CD14-positive monocyte (primary cell): ENCODE data around the gene FDX2. TPM values are rescaled to one million over a fixed set of nuclear protein-coding genes. Genes with fewer than 3 reads are reported as not detected.
A peak's percentile ranks its signal among the peaks of the same experiment; 100 is the strongest.

Experiments used
- DNase-seq, 3 donors: peaks; one replicate each; pipeline ENCODE4 v3.0.0-alpha.2; 2011 to 2022
- H2AFZ ChIP-seq: 2 replicates; pipeline ENCODE4 v1.6.0; 2012; ENCODE audit warnings: mild to moderate bottlenecking, low read depth, low read length, inconsistent platforms; ENCODE audit not compliant: insufficient read depth, poor library complexity, severe bottlenecking
- H3K27ac ChIP-seq, 2 donors: 1 replicate in 1 of 2; 2 replicates in 1 of 2; pipeline ENCODE4 v1.5.1; 2012 to 2013; ENCODE audit warnings: low read length in 2 of 2, control low read depth in 1 of 2, inconsistent platforms in 1 of 2, low read depth in 1 of 2, mild to moderate bottlenecking in 1 of 2
- H3K27me3 ChIP-seq, 2 donors: one replicate each; pipeline versions ENCODE4 v1.6.0 to v1.6.1; 2011 to 2013; ENCODE audit warnings: low read length in 2 of 2; ENCODE audit not compliant: control insufficient read depth in 2 of 2, insufficient read depth in 2 of 2
- H3K36me3 ChIP-seq, 2 donors: replicated peaks in 1 of 2; 1 replicate in 1 of 2; 2 replicates in 1 of 2; pipeline versions ENCODE4 v1.5.1 to v1.6.1; 2012 to 2013; ENCODE audit warnings: low read length in 2 of 2, control low read depth in 1 of 2, inconsistent platforms in 1 of 2, mild to moderate bottlenecking in 1 of 2; ENCODE audit not compliant: insufficient read depth in 2 of 2, control insufficient read depth in 1 of 2
- H3K4me1 ChIP-seq, 2 donors: 1 replicate in 1 of 2; 2 replicates in 1 of 2; pipeline versions ENCODE4 v1.5.1 to v1.6.1; 2012 to 2013; ENCODE audit warnings: low read length in 2 of 2, control low read depth in 1 of 2, inconsistent platforms in 1 of 2, mild to moderate bottlenecking in 1 of 2, moderate library complexity in 1 of 2; ENCODE audit not compliant: insufficient read depth in 2 of 2, control insufficient read depth in 1 of 2
- H3K4me2 ChIP-seq: replicated peaks from 2 replicates; pipeline ENCODE3; 2012; ENCODE audit warnings: low read length, moderate library complexity, mild to moderate bottlenecking; ENCODE audit not compliant: poor library complexity, severe bottlenecking; ENCODE audit errors: extremely low read depth
- H3K4me3 ChIP-seq, 3 experiments: fragments of 200-600 bp in 1 of 3; sonication (generic) in 1 of 3; replicated peaks in 1 of 3; 1 replicate in 2 of 3; 2 replicates in 1 of 3; pipeline ENCODE4 v1.5.1; 2011 to 2013; ENCODE audit warnings: low read length in 3 of 3, mild to moderate bottlenecking in 3 of 3, control low read depth in 2 of 3, low read depth in 2 of 3, inconsistent platforms in 1 of 3, moderate library complexity in 1 of 3
- H3K79me2 ChIP-seq: 2 replicates; pipeline ENCODE4 v1.6.0; 2012; ENCODE audit warnings: mild to moderate bottlenecking, control low read depth, inconsistent platforms, low read length, moderate library complexity; ENCODE audit not compliant: insufficient read depth
- H3K9ac ChIP-seq: 2 replicates; pipeline ENCODE4 v1.6.0; 2017; ENCODE audit warnings: low read length, mild to moderate bottlenecking; ENCODE audit not compliant: insufficient read depth, poor library complexity, severe bottlenecking
- H3K9me3 ChIP-seq, 2 donors: replicated peaks in 1 of 2; 1 replicate in 1 of 2; 2 replicates in 1 of 2; pipeline versions ENCODE4 v1.5.1 to v1.6.1; 2012 to 2013; ENCODE audit warnings: low read length in 2 of 2, control low read depth in 1 of 2; ENCODE audit not compliant: control insufficient read depth in 1 of 2, insufficient read depth in 1 of 2
- H4K20me1 ChIP-seq: 2 replicates; pipeline ENCODE4 v1.6.0; 2012; ENCODE audit warnings: mild to moderate bottlenecking, low read length, control low read depth, moderate library complexity; ENCODE audit not compliant: insufficient read depth
- H3K27ac Mint-ChIP-seq, 7 donors: one replicate each; pipeline ENCODE4 v1.8.0; 2020; ENCODE audit warnings: mild to moderate bottlenecking in 7 of 7, mixed read lengths in 7 of 7, moderate library complexity in 6 of 7, inconsistent platforms in 2 of 7
- H3K27me3 Mint-ChIP-seq, 3 donors: one replicate each; pipeline ENCODE4 v1.8.0; 2021 to 2022; ENCODE audit warnings: low read depth in 3 of 3, mild to moderate bottlenecking in 3 of 3, mixed read lengths in 3 of 3, moderate library complexity in 3 of 3, inconsistent platforms in 1 of 3
- H3K36me3 Mint-ChIP-seq, 2 donors: one replicate each; pipeline ENCODE4 v1.8.0; 2020; ENCODE audit warnings: mixed read lengths in 2 of 2, inconsistent platforms in 1 of 2, mild to moderate bottlenecking in 1 of 2
- H3K4me1 Mint-ChIP-seq: one replicate; pipeline ENCODE4 v1.8.0; 2020; ENCODE audit warnings: mild to moderate bottlenecking, mixed read lengths
- H3K4me3 Mint-ChIP-seq, 2 donors: one replicate each; pipeline ENCODE4 v1.8.0; 2020; ENCODE audit warnings: mild to moderate bottlenecking in 2 of 2, mixed read lengths in 2 of 2, moderate library complexity in 1 of 2
- H3K9me3 Mint-ChIP-seq, 7 donors: one replicate each; pipeline ENCODE4 v1.8.0; 2020 to 2022; ENCODE audit warnings: mixed read lengths in 7 of 7, mild to moderate bottlenecking in 6 of 7, moderate library complexity in 6 of 7, inconsistent platforms in 2 of 7
- WGBS: methylation state at CpG from one replicate; pipeline ENCODE4 v1.1.5; 2013; ENCODE audit warnings: missing lambda C conversion rate; ENCODE audit not compliant: insufficient coverage; 5-methylcytosine and 5-hydroxymethylcytosine counted together
- intact Hi-C, 2 donors: fragments of 100-400 bp; cut with micrococcal nuclease; formaldehyde crosslinking; loops; one replicate each; pipeline versions ENCODE4 v1.15.0 to v1.15.1; 2023
- polyA plus RNA-seq, 3 donors: library from polyadenylated mRNA; depleted of rRNA in 1 of 3; unstranded in 2 of 3; stranded (reverse) in 1 of 3; fragments of 300-500 nt in 2 of 3; fragments of >200 nt in 1 of 3; fragmentation: Illumina TruSeq in 2 of 3; gene quantifications; 1 replicate in 2 of 3; 2 replicates in 1 of 3; pipeline ENCODE4 v1.2.3, GENCODE V29; 2012 to 2021
- TF ChIP-seq, protein P1 (sequence below): fragments of 200-600 bp; IDR thresholded peaks from one replicate; pipeline ENCODE4 v1.8.0; 2022; ENCODE audit warnings: antibody characterized with exemption, mild to moderate bottlenecking

FDX2 gene
- polyA plus RNA-seq, 3 donors = 5.5 to 6.8 (median 6.7) TPM

DNA sequence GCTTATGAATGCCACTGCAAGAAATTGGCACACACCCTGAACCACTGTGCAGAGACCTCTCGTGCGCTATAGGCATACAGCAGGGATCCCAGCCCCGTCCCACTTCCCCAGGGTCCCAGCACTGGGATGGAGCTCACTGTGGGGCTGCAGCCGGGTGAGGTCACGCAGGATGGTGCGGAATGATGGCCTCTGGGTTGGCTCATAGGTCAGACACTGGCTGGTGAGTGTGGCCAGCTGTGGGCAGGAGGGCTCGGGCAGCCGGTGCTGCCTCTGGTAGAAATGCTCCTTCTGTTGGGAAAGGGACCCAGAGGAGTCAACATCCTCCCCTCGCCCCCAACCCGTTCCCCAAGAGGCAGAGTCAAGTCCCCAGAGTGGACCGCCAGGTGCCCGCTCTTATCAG is 40.6 kb upstream of the FDX2 start:
- Histone ChIP-seq H3K9me3 (no peaks in the 10 kb centered on the region), H3K9ac (no peak overlapping the region), H2AFZ (no peak overlapping the region), H3K4me2 (no peak overlapping the region), H3K36me3 (peaks cover 86 to 96% of the 10 kb centered on the region in 2 donors), H3K79me2 (peaks cover 9% of the 10 kb centered on the region), H3K27me3 (no peaks in the 10 kb centered on the region), H3K27ac (no peak overlapping the region), H3K4me3 (no peak overlapping the region), H4K20me1 (peaks cover 33% of the 10 kb centered on the region), H3K4me1 (no peaks in the 10 kb centered on the region)
- Mint-ChIP-seq H3K4me3 (no peak overlapping the region), H3K27ac (peak overlapping the region in 2 of 7 donors; percentile 12 to 83), H3K9me3 (peaks cover 0 to 7% (median 0%) of the 10 kb centered on the region in 7 donors), H3K4me1 (no peaks in the 10 kb centered on the region), H3K27me3 (peaks cover 0 to 2% (median 0%) of the 10 kb centered on the region in 3 donors), H3K36me3 (peaks cover 70 to 97% of the 10 kb centered on the region in 2 donors)
- TF ChIP-seq, protein P1, sequence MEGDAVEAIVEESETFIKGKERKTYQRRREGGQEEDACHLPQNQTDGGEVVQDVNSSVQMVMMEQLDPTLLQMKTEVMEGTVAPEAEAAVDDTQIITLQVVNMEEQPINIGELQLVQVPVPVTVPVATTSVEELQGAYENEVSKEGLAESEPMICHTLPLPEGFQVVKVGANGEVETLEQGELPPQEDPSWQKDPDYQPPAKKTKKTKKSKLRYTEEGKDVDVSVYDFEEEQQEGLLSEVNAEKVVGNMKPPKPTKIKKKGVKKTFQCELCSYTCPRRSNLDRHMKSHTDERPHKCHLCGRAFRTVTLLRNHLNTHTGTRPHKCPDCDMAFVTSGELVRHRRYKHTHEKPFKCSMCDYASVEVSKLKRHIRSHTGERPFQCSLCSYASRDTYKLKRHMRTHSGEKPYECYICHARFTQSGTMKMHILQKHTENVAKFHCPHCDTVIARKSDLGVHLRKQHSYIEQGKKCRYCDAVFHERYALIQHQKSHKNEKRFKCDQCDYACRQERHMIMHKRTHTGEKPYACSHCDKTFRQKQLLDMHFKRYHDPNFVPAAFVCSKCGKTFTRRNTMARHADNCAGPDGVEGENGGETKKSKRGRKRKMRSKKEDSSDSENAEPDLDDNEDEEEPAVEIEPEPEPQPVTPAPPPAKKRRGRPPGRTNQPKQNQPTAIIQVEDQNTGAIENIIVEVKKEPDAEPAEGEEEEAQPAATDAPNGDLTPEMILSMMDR = no peak
- WGBS = 95% methylated on average over 9 of the region's 12 CpGs
- intact Hi-C loops = no loop called here
- DNase-seq = no peak

DNA sequence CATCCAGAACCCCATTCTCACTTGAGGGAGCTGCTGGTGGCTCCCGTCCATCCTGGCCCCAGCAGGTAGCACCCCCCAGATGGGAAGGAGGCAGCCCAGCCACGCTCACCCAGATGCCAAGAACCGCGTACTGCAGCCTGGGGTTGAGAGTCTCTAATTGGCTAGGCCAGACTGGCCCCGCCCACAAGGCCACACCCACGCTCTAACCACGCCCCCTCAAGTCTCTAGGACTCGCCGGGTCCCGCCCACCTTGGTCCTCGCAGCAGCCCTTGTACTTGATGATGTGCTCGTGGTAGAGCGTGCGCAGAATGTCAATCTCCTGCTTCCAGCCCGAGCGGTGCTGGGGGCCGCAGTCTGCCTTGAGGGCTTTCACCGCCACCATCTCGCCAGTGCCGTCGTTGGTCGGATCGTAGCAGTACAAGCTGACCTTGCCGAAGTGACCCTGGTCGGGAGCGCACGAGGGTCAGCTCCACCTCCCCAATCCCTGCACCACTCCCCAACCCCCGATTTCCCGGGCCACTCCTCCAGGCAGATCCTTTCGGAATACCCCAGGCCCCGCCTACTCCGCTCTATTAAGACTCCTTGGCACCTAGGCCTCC is 38.1 kb upstream of the FDX2 start:
- TF ChIP-seq, protein P1 = no peak
- Histone ChIP-seq H3K36me3 (peaks cover 83 to 91% of the 10 kb centered on the region in 2 donors), H3K27ac (no peak overlapping the region), H3K79me2 (peaks cover 9% of the 10 kb centered on the region), H3K9me3 (no peaks in the 10 kb centered on the region), H3K9ac (no peak overlapping the region), H3K4me1 (no peaks in the 10 kb centered on the region), H3K4me3 (no peak overlapping the region), H3K27me3 (no peaks in the 10 kb centered on the region), H2AFZ (no peak overlapping the region), H3K4me2 (no peak overlapping the region), H4K20me1 (peaks cover 22% of the 10 kb centered on the region)
- Mint-ChIP-seq H3K36me3 (peaks cover 64 to 90% of the 10 kb centered on the region in 2 donors), H3K27me3 (no peaks in the 10 kb centered on the region), H3K27ac (peak overlapping the region in 4 of 7 donors; percentile 55 to 75 (median 62)), H3K4me3 (no peak overlapping the region), H3K9me3 (peaks cover 0 to 7% (median 0%) of the 10 kb centered on the region in 7 donors), H3K4me1 (no peaks in the 10 kb centered on the region)
- intact Hi-C loops = no loop called here
- 97% methylated on average over 28 of the region's 32 CpGs for WGBS
- DNase-seq = no peak
